Heart right ventricle (tissue), 16 donors: Measurements from ENCODE around the gene RNU7-1. TPM values are rescaled to one million over a fixed set of nuclear protein-coding genes. Genes with fewer than 3 reads are reported as not detected.
A peak's percentile ranks its signal among the peaks of the same experiment; 100 is the strongest.

Experiments used
- ATAC-seq, 8 donors: fragments of 200-7000 bp; cut with Tn5 transposase; one replicate each; pipeline ENCODE4 v1.9.1; 2020; ENCODE audit warnings: mild to moderate bottlenecking in 8 of 8, moderate library complexity in 8 of 8, moderate number of reproducible peaks in 1 of 8
- DNase-seq, 2 donors: peaks; one replicate each; pipeline ENCODE4 v3.0.0-alpha.2; 2020
- H3K27ac ChIP-seq, 10 donors: fragments of 200-600 bp; sonication (generic) in 2 of 10; one replicate each; pipeline versions ENCODE4 v1.5.0 to v1.8.0; 2020 to 2022; ENCODE audit warnings: mild to moderate bottlenecking in 3 of 10
- H3K27me3 ChIP-seq, 7 donors: fragments of 200-600 bp; one replicate each; pipeline ENCODE4 v1.8.0; 2021 to 2022; ENCODE audit warnings: mild to moderate bottlenecking in 2 of 7
- H3K36me3 ChIP-seq, 9 donors: fragments of 200-600 bp; sonication (generic) in 1 of 9; one replicate each; pipeline versions ENCODE4 v1.5.0 to v1.8.0; 2020 to 2022; ENCODE audit warnings: mild to moderate bottlenecking in 2 of 9
- H3K4me1 ChIP-seq, 9 donors: fragments of 200-600 bp; sonication (generic) in 1 of 9; one replicate each; pipeline versions ENCODE4 v1.5.0 to v1.8.0; 2020 to 2022; ENCODE audit warnings: mild to moderate bottlenecking in 4 of 9
- H3K4me3 ChIP-seq, 10 donors: fragments of 200-600 bp; sonication (generic) in 2 of 10; one replicate each; pipeline versions ENCODE4 v1.5.0 to v1.8.0; 2020 to 2022; ENCODE audit warnings: mild to moderate bottlenecking in 7 of 10, moderate library complexity in 2 of 10
- H3K9me3 ChIP-seq, 11 donors: fragments of 200-600 bp in 10 of 11; sonication (generic) in 2 of 11; one replicate each; pipeline versions ENCODE4 v1.5.0 to v1.8.0; 2013 to 2022; ENCODE audit warnings: mild to moderate bottlenecking in 2 of 11, control low read depth in 1 of 11, moderate library complexity in 1 of 11
- CTCF ChIP-seq, 9 donors: fragments of 200-600 bp; sonication (generic) in 2 of 9; IDR thresholded peaks; one replicate each; pipeline versions ENCODE4 v1.5.0 to v1.8.0; 2021 to 2022; ENCODE audit warnings: antibody characterized with exemption in 9 of 9, mild to moderate bottlenecking in 5 of 9, moderate library complexity in 1 of 9
- WGBS, 2 donors: extraction: QIAGEN DNeasy Blood & Tissue Kit; methylation state at CpG; one replicate each; pipeline ENCODE4 v1.1.7; 2013; ENCODE audit warnings: inconsistent platforms in 1 of 2; 5-methylcytosine and 5-hydroxymethylcytosine counted together
- intact Hi-C, 10 donors: fragments of 100-400 bp; cut with DNase I; formaldehyde crosslinking; loops; one replicate each; pipeline versions ENCODE4 v1.11.1 to v1.14.2; 2022
- polyA plus RNA-seq, 2 donors: library from polyadenylated mRNA; stranded (reverse); fragments of 200-250 nt; gene quantifications; one replicate each; pipeline ENCODE4 v1.2.3, GENCODE V29; 2013
- total RNA-seq, 10 donors: library from RNA; stranded (reverse); fragmentation: NEBNext Ultra II Directional in 3 of 10; extraction: Animal tissue kit (Norgen Biotek cat#: 25700) in 3 of 10; gene quantifications; one replicate each; pipeline versions ENCODE4 v1.2.1 to v1.2.4, GENCODE V29; 2021 to 2023
- donor health status: Arrhythmogenic right ventricular cardiomyopathy.
- donor health status: ischemic (EF 13 %, LVEDD 7.1; RV severe dilation, severe dysfunction).
- donor health status: healthy with polysubstance abuse.
- donor health status: DM: no; HTN: yes; CAD: no.
- donor health status: DM: no; HTN: no; CAD: no.
- donor health status: ischemic (EF 25% LVEDD 6.9; RV normal size, moderate dysfunction).
- donor health status: ischemic (EF 25% LVEDD 5.7; RV mildly dilated, moderate dysfunction).
- donor health status: healthy.
- donor health status: DM: yes; HTN: yes; CAD: no.
- donor health status: Ischemic cardiomyopathy.
- donor health status: ischemic (EF 35%, LVEDD 5.7; RV mildly dilated, moderate dysfunction).
- donor health status: nonischemic (EF 11% LVEDD 7.7; RV severe dilation, severe dysfunction).
- donor health status: DM: yes; HTN: yes; CAD: no.
- donor health status: PGD.
- donor health status: ischemic (EF 29% LVEDD 5.4; RV normal size, mild dysfunction).
- donor health status: nonischemic (EF 23%, LVEDD 6.1; RV moderate dilation, normal function).

The RNU7-1 gene
- total and polyA plus RNA-seq, 12 donors: not detected

GRCh38 chr12:6956021-6956727, 12.6 kb downstream of the RNU7-1 start:
- ATAC-seq: no peak
- Histone ChIP-seq H3K4me1 (peaks cover 7 to 88% (median 48%) of the 10 kb centered on the region in 9 donors), H3K4me3 (no peak overlapping the region), H3K27ac (peak overlapping the region in 1 of 10 donors; percentile 98), H3K36me3 (peaks cover 0 to 76% (median 0%) of the 10 kb centered on the region in 9 donors), H3K9me3 (no peaks in the 10 kb centered on the region), H3K27me3 (no peaks in the 10 kb centered on the region)
- no peak for DNase-seq
- TF ChIP-seq CTCF (IDR thresholded peaks at IDR 0.05): no peak
- 82 to 85% methylated on average over 28 of the region's 28 CpGs for WGBS, 2 donors
- intact Hi-C loops: loop anchor here in 1 of 10 donors (10.0 kb wide), 1 partner anchor 159 kb away; no protein-coding TSS in a partner anchor

DNA sequence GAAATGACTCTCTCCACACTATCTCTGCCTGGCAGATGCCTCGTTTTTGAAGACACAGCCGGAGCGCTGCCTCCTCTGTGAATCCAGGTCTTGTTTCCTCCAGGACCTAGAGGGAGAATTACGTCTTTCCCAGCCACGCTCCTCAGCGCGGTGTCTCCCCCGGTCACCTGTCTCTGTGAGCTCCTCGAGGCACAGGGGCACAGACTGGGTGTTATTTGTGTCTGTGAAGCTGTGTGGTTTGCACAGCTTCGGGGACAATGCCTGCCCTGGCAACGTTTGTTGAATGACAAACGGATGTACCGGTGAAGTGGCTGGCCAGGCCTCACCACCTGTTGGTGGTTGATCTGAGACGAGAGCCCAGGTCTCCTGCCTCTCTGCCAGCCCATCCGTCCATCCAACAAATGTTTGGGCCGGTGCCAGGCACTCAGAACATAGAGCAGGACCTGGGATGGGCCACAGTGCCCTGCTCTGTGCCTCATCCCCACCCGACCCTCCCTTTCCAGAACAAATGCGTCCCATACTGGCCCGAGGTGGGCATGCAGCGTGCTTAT, 13.6 kb downstream of the RNU7-1 start:
- WGBS, 2 donors: 83 to 85% methylated on average over 20 of the region's 20 CpGs
- Histone ChIP-seq H3K9me3 (no peaks in the 10 kb centered on the region), H3K27ac (peak overlapping the region in 1 of 10 donors; percentile 98), H3K4me3 (peak overlapping the region in 1 of 10 donors; percentile 4), H3K36me3 (peaks cover 0 to 75% (median 0%) of the 10 kb centered on the region in 9 donors), H3K4me1 (peaks cover 11 to 99% (median 58%) of the 10 kb centered on the region in 9 donors), H3K27me3 (no peaks in the 10 kb centered on the region)
- no peak for DNase-seq
- no peak for TF ChIP-seq CTCF (IDR thresholded peaks at IDR 0.05)
- intact Hi-C loops: loop anchor here in 1 of 10 donors (10.0 kb wide), 1 partner anchor 158 kb away; no protein-coding TSS in a partner anchor
- ATAC-seq: no peak

- no peak for ATAC-seq
- DNase-seq: no peak
- Histone ChIP-seq H3K27me3 (no peaks in the 10 kb centered on the region), H3K4me1 (peaks cover 16 to 100% (median 62%) of the 10 kb centered on the region in 9 donors), H3K4me3 (peak overlapping the region in 2 of 10 donors; percentile 28 to 43), H3K9me3 (no peaks in the 10 kb centered on the region), H3K36me3 (peaks cover 0 to 71% (median 0%) of the 10 kb centered on the region in 9 donors), H3K27ac (peak overlapping the region in 8 of 10 donors; percentile 56 to 98 (median 88))
- WGBS, 2 donors: 90 to 91% methylated on average over 28 of the region's 28 CpGs
- TF ChIP-seq CTCF (IDR thresholded peaks at IDR 0.05): no peak
- intact Hi-C loops: loop anchor here in 1 of 10 donors (10.0 kb wide), 1 partner anchor 157 kb away; no protein-coding TSS in a partner anchor
These were observed 14.4 kb downstream of the RNU7-1 start for GRCh38 chr12:6957741-6958608.

DNA sequence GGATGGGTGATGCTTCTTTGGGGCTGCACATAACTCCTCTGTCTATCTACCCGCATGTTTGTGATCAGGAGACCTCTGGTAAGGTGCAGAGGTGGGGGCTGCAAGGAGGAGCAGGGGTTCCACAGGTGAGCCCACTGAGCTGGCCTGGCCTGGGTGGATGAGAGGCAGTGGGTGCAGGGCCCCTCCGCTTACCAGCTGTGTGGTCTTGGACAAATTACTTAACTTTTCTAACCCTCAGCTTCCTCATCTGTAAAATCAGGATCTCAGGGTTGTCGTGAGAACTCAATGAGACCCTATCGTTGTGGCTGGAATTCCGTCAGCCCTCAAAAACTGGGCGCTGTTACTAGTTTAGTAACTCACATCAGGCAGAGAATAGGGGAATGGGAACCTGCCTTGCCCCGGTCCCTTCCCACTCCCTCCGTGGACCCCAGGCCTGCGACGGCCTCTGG, 15.0 kb downstream of the RNU7-1 start:
- peak overlapping the region in 6 of 10 donors; percentile 5 to 43 (median 27) for H3K4me3 ChIP-seq
- ATAC-seq (no peak), DNase-seq (no peak)
- H3K27ac ChIP-seq: peak overlapping the region; percentile 31 to 98 (median 86)
- H3K27me3 ChIP-seq: no peaks in the 10 kb centered on the region
- TF ChIP-seq CTCF (IDR thresholded peaks at IDR 0.05): no peak
- WGBS, 2 donors: 58 to 63% methylated on average over 10 of the region's 10 CpGs
- H3K36me3 ChIP-seq: peaks cover 0 to 67% (median 0%) of the 10 kb centered on the region in 9 donors
- H3K9me3 ChIP-seq: no peaks in the 10 kb centered on the region
- H3K4me1 ChIP-seq: peaks cover 14 to 93% (median 57%) of the 10 kb centered on the region in 9 donors
- intact Hi-C loops: loop anchor here in 1 of 10 donors (10.0 kb wide), 1 partner anchor 156 kb away; no protein-coding TSS in a partner anchor
